K562 (cell line): ENCODE data around the gene PALLD. TPM values are rescaled to one million over a fixed set of nuclear protein-coding genes. Genes with fewer than 3 reads are reported as not detected.

ENCODE experiments used
- ATAC-seq: fragments of 200-7000 bp; cut with Tn5 transposase; 3 replicates; pipeline ENCODE4 v1.9.1; 2020; ENCODE audit warnings: moderate library complexity
- BruUV-seq: library from RNA; stranded (reverse); fragments of 400-500 nt; replicated peaks from 2 replicates; lab custom pipeline; 2021; lab: Mats Ljungman, UMichigan
- CTCF ChIA-PET: fragments of 300-600 bp; formaldehyde crosslinking; extraction: SDS; loops from one replicate; lab custom pipeline; 2021; ENCODE audit warnings: low intra/inter-chr PET ratio; lab: Yijun Ruan, JAX
- POLR2A ChIA-PET: fragments of 300-600, 350-650 bp; sonication (Branson Sonifier 250); formaldehyde crosslinking; extraction: SDS; loops from one replicate; lab custom pipeline; 2021; ENCODE audit warnings: antibody characterized with exemption, inconsistent platforms; lab: Yijun Ruan, JAX
- DNase-seq, 4 experiments: peaks; one replicate each; pipeline versions ENCODE4 v3.0.0 to v3.0.0-alpha.2; 2011 to 2018; ENCODE audit warnings: low spot score in 3 of 4, mixed read lengths in 3 of 4; ENCODE audit errors: extremely low read depth in 1 of 4
- FAIRE-seq: peaks from 2 replicates; lab custom pipeline; 2011; peaks lifted over from hg19 to GRCh38; lab: Jason Lieb, UNC
- H2AFZ ChIP-seq: 2 replicates; pipeline ENCODE4 v1.6.0; 2011; ENCODE audit warnings: low read depth, low read length, control low read depth, inconsistent platforms
- H3K27ac ChIP-seq: fragments of 200-600 bp; 3 replicates; pipeline ENCODE4 v1.8.0; 2011; ENCODE audit warnings: low read depth, mild to moderate bottlenecking, control low read depth, inconsistent platforms, low read length, moderate library complexity, mixed read lengths; ENCODE audit errors: extremely low read depth
- H3K27me3 ChIP-seq, 2 experiments: fragments of 300-600 bp in 1 of 2; 2 replicates in 1 of 2; 3 replicates in 1 of 2; pipeline versions ENCODE4 v1.6.0 to v1.8.0; 2011; ENCODE audit warnings: inconsistent platforms in 2 of 2, low read length in 2 of 2, mild to moderate bottlenecking in 1 of 2, mixed read lengths in 1 of 2, moderate library complexity in 1 of 2; ENCODE audit not compliant: control insufficient read depth in 2 of 2, insufficient read depth in 2 of 2
- H3K36me3 ChIP-seq: fragments of 300-600 bp; 3 replicates; pipeline ENCODE4 v1.8.0; 2011; ENCODE audit warnings: mild to moderate bottlenecking, low read length, inconsistent platforms; ENCODE audit not compliant: control insufficient read depth, insufficient read depth
- H3K4me1 ChIP-seq, 2 experiments: fragments of 200-600 bp in 1 of 2; replicated peaks in 1 of 2; 2 replicates in 1 of 2; 3 replicates in 1 of 2; pipeline versions ENCODE4 v1.5.1 to v1.8.0; 2011; ENCODE audit warnings: inconsistent platforms in 2 of 2, low read length in 2 of 2, mild to moderate bottlenecking in 1 of 2, mixed read lengths in 1 of 2, moderate library complexity in 1 of 2; ENCODE audit not compliant: control insufficient read depth in 2 of 2, insufficient read depth in 2 of 2
- H3K4me2 ChIP-seq: 2 replicates; pipeline ENCODE4 v1.6.1; 2011; ENCODE audit warnings: low read length, control low read depth, inconsistent platforms, mixed read lengths; ENCODE audit not compliant: insufficient read depth
- H3K4me3 ChIP-seq: fragments of 200-600 bp; sonication (generic), shearing (Covaris generic); 2 replicates; pipeline ENCODE4 v1.5.1; 2016; ENCODE audit warnings: control low read depth, inconsistent platforms
- H3K79me2 ChIP-seq: fragments of 200-600 bp; 3 replicates; pipeline ENCODE4 v1.8.0; 2011; ENCODE audit warnings: low read length, inconsistent platforms; ENCODE audit not compliant: control insufficient read depth, insufficient read depth
- H3K9ac ChIP-seq, 2 experiments: 2 replicates each; pipeline versions ENCODE4 v1.6.0 to v1.6.1; 2011; ENCODE audit warnings: low read depth in 2 of 2, low read length in 2 of 2, control low read depth in 1 of 2, inconsistent platforms in 1 of 2, mild to moderate bottlenecking in 1 of 2, mixed read lengths in 1 of 2; ENCODE audit not compliant: insufficient read depth in 1 of 2
- H3K9me1 ChIP-seq: one replicate; pipeline ENCODE4 v1.6.0; 2011; ENCODE audit warnings: inconsistent platforms, mild to moderate bottlenecking, low read length, moderate library complexity; ENCODE audit not compliant: control insufficient read depth, insufficient read depth
- H3K9me3 ChIP-seq: replicated peaks from 2 replicates; pipeline ENCODE4 v1.5.1; 2011; ENCODE audit warnings: low read depth, low read length, inconsistent platforms; ENCODE audit not compliant: control insufficient read depth, insufficient read depth
- H4K20me1 ChIP-seq: replicated peaks from 2 replicates; pipeline ENCODE4 v1.6.1; 2011; ENCODE audit warnings: low read length, inconsistent platforms, mixed read lengths; ENCODE audit not compliant: control insufficient read depth, insufficient read depth
- FOSL1 ChIP-seq: fragments of 200-800 bp; sonication (Bioruptor generic); conservative IDR thresholded peaks from 2 replicates; pipeline ENCODE4 v1.6.1; 2016; ENCODE audit warnings: missing genetic modification characterization, missing compliant biosample characterization
- KDM4B ChIP-seq, 2 experiments: fragments of 450-650 bp in 1 of 2; sonication (generic) in 1 of 2; IDR thresholded peaks; 2 replicates each; pipeline ENCODE4 v1.6.1; 2016 to 2017; ENCODE audit warnings: borderline replicate concordance in 2 of 2, antibody characterized with exemption in 1 of 2, low read depth in 1 of 2, mild to moderate bottlenecking in 1 of 2
- LEF1 ChIP-seq: fragments of 450-650 bp; IDR thresholded peaks from 2 replicates; pipeline ENCODE4 v1.6.1; 2016; ENCODE audit warnings: mild to moderate bottlenecking
- MEF2D ChIP-seq: conservative IDR thresholded peaks from 2 replicates; pipeline ENCODE4 v1.6.1; 2016; ENCODE audit warnings: low read depth, missing genetic modification characterization, missing compliant biosample characterization
- PHF8 ChIP-seq: fragments of 200-600 bp; sonication (generic); IDR thresholded peaks from 2 replicates; pipeline ENCODE4 v1.6.1; 2012; ENCODE audit warnings: mixed run types, mild to moderate bottlenecking, inconsistent platforms, low read length, moderate library complexity, borderline replicate concordance
- RNF2 ChIP-seq: sonication (generic); IDR thresholded peaks from 2 replicates; pipeline ENCODE4 v1.6.1; 2016
- TRIM28 ChIP-seq: fragments of 450-650 bp; IDR thresholded peaks from 2 replicates; pipeline ENCODE4 v1.6.1; 2017
- ZNF146 ChIP-seq: IDR thresholded peaks from one replicate; pipeline ENCODE4 v1.6.1; 2018; ENCODE audit warnings: missing compliant biosample characterization; ENCODE audit not compliant: unreplicated experiment
- ZNF444 ChIP-seq: fragments of 250-450 bp; sonication (Bioruptor Pico); IDR thresholded peaks from 2 replicates; pipeline ENCODE4 v1.4.0; 2020; ENCODE audit warnings: mild to moderate bottlenecking, moderate library complexity
- WGBS: fragments of 100-300 bp; shearing (Covaris generic); methylation state at CpG from one replicate; pipeline ENCODE4 v1.1.6; 2016; ENCODE audit warnings: low coverage, mixed read lengths; ENCODE audit not compliant: insufficient coverage; ENCODE audit errors: missing lambda C conversion rate; 5-methylcytosine and 5-hydroxymethylcytosine counted together
- in situ Hi-C: fragments of 300-500 bp; cut with MboI; formaldehyde crosslinking; loops from 4 replicates; pipeline ENCODE4 v1.15.0; 2018; ENCODE audit warnings: inconsistent platforms, mixed read lengths
- intact Hi-C: fragments of 100-400 bp; cut with micrococcal nuclease; formaldehyde crosslinking; loops from 2 replicates; pipeline ENCODE4 v1.14.2; 2022
- polyA plus RNA-seq, 8 experiments: library from polyadenylated mRNA; depleted of rRNA in 4 of 8; stranded (reverse) in 5 of 8; unstranded in 3 of 8; fragments of >200 nt; fragmentation: Nextera tagmentation in 2 of 8; fragmentation: Illumina TruSeq in 1 of 8; extraction: Ambion mirVana in 2 of 8; extraction: Trizol in 1 of 8; gene quantifications; 2 replicates each; pipeline versions ENCODE4 v1.2.1 to v1.2.3, GENCODE V29; 2011 to 2014; ENCODE audit warnings: inconsistent platforms in 1 of 8, missing spikeins in 1 of 8
- total RNA-seq, 7 experiments: library from RNA; depleted of rRNA in 6 of 7; stranded (reverse); fragments of >200 nt in 6 of 7; fragmentation: Illumina TruSeq in 2 of 7; extraction: Trizol in 2 of 7; gene quantifications; 2 replicates each; pipeline versions ENCODE4 v1.2.1 to v1.2.3, GENCODE V29; 2011 to 2021; ENCODE audit warnings: low replicate concordance in 1 of 7
- TF ChIP-seq, protein P1 (sequence below): sonication (generic); formaldehyde crosslinking; IDR thresholded peaks from 2 replicates; pipeline ENCODE4 v1.8.0; 2022; ENCODE audit warnings: missing genetic modification reagents, mild to moderate bottlenecking, moderate library complexity, borderline replicate concordance
- TF ChIP-seq, protein P2 (sequence below): sonication (generic); formaldehyde crosslinking; IDR thresholded peaks from 2 replicates; pipeline ENCODE4 v1.8.0; 2022; ENCODE audit warnings: mild to moderate bottlenecking, missing genetic modification reagents
- TF ChIP-seq, protein P3 (sequence below): fragments of 450-650 bp; IDR thresholded peaks from 2 replicates; pipeline ENCODE4 v1.6.1; 2016; ENCODE audit warnings: low read depth

The PALLD gene
- total and polyA plus RNA-seq, 9 of the 15 experiments (the other 6 are each of a cell fraction or from before 2014, with no cell fraction given): 0.01 to 0.35 (median 0.06) TPM; not detected in 3

DNA sequence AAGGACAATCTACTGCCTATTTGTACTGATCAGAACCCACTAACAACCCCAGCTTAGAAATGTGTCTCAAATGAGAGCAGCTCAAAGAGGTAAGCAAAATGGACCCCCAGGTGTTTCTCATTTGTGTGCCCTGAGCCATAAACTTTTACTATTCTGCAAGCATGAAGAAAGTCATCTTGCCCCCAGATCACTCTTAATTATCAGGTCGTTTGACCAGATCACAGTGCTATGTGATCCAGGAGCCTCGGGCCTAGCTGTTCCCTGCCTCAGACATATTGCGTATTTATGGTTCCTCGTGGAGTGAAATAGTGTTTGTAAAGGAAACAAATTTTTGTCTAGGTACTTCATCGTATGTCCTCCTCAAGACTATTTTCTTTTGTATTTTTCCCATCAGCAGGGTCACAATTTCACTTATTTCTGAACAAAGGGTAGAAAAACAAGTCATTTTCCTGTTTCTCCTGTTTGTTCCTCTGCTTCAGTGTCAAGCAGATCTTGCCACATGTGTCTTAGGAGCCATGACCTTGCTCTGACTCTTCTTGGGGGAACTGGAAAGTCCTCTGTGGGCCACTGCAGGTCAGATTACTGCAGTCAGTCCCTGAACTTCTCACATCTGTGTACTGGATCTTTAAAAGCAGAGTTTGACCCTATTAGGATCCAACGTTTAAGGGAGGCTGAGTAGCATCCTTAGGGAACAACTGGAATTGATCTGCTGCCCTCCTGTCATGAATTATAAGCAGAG is 194.9 kb downstream of the PALLD start:
- Histone ChIP-seq H3K4me1 (no peaks in the 10 kb centered on the region), H3K4me3 (no peak overlapping the region), H3K79me2 (no peaks in the 10 kb centered on the region), H3K27ac (no peak overlapping the region), H3K9me1 (no peaks in the 10 kb centered on the region), H3K27me3 (no peaks in the 10 kb centered on the region; a peak in 1 of 5 replicates), H3K36me3 (no peaks in the 10 kb centered on the region), H4K20me1 (no peaks in the 10 kb centered on the region), H3K9ac (no peak overlapping the region), H3K9me3 (no peaks in the 10 kb centered on the region), H2AFZ (no peak overlapping the region), H3K4me2 (no peak overlapping the region)
- DNase-seq (no peak), ATAC-seq (no peak), FAIRE-seq (no peak)
- CTCF ChIA-PET: no interaction called here
- BruUV-seq: no TSS peak
- in situ Hi-C loops (no loop called here), intact Hi-C loops (no loop called here)
- WGBS: 0% methylated on average over 6 of the region's 6 CpGs
- POLR2A ChIA-PET: no interaction called here
- TF ChIP-seq FOSL1: no peak
- no peak for TF ChIP-seq ZNF444 (CRISPR knock-in tag)
- TF ChIP-seq TRIM28: no peak
- no peak for TF ChIP-seq ZNF146 (CRISPR knock-in tag)
- TF ChIP-seq, protein P1, sequence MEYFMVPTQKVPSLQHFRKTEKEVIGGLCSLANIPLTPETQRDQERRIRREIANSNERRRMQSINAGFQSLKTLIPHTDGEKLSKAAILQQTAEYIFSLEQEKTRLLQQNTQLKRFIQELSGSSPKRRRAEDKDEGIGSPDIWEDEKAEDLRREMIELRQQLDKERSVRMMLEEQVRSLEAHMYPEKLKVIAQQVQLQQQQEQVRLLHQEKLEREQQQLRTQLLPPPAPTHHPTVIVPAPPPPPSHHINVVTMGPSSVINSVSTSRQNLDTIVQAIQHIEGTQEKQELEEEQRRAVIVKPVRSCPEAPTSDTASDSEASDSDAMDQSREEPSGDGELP (CRISPR knock-in tag): no peak
- TF ChIP-seq, protein P2, sequence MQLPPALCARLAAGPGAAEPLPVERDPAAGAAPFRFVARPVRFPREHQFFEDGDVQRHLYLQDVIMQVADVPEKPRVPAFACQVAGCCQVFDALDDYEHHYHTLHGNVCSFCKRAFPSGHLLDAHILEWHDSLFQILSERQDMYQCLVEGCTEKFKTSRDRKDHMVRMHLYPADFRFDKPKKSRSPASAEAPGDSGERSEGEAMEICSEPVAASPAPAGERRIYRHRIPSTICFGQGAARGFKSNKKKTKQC (CRISPR knock-in tag): no peak
- TF ChIP-seq PHF8: no peak
- TF ChIP-seq MEF2D (tag): no peak
- TF ChIP-seq LEF1: no peak
- no peak for TF ChIP-seq KDM4B (IDR thresholded peaks at IDR 0.05; ENCODE audit: borderline replicate concordance in 2 of 2, low read depth in 1 of 2)
- TF ChIP-seq, protein P3, sequence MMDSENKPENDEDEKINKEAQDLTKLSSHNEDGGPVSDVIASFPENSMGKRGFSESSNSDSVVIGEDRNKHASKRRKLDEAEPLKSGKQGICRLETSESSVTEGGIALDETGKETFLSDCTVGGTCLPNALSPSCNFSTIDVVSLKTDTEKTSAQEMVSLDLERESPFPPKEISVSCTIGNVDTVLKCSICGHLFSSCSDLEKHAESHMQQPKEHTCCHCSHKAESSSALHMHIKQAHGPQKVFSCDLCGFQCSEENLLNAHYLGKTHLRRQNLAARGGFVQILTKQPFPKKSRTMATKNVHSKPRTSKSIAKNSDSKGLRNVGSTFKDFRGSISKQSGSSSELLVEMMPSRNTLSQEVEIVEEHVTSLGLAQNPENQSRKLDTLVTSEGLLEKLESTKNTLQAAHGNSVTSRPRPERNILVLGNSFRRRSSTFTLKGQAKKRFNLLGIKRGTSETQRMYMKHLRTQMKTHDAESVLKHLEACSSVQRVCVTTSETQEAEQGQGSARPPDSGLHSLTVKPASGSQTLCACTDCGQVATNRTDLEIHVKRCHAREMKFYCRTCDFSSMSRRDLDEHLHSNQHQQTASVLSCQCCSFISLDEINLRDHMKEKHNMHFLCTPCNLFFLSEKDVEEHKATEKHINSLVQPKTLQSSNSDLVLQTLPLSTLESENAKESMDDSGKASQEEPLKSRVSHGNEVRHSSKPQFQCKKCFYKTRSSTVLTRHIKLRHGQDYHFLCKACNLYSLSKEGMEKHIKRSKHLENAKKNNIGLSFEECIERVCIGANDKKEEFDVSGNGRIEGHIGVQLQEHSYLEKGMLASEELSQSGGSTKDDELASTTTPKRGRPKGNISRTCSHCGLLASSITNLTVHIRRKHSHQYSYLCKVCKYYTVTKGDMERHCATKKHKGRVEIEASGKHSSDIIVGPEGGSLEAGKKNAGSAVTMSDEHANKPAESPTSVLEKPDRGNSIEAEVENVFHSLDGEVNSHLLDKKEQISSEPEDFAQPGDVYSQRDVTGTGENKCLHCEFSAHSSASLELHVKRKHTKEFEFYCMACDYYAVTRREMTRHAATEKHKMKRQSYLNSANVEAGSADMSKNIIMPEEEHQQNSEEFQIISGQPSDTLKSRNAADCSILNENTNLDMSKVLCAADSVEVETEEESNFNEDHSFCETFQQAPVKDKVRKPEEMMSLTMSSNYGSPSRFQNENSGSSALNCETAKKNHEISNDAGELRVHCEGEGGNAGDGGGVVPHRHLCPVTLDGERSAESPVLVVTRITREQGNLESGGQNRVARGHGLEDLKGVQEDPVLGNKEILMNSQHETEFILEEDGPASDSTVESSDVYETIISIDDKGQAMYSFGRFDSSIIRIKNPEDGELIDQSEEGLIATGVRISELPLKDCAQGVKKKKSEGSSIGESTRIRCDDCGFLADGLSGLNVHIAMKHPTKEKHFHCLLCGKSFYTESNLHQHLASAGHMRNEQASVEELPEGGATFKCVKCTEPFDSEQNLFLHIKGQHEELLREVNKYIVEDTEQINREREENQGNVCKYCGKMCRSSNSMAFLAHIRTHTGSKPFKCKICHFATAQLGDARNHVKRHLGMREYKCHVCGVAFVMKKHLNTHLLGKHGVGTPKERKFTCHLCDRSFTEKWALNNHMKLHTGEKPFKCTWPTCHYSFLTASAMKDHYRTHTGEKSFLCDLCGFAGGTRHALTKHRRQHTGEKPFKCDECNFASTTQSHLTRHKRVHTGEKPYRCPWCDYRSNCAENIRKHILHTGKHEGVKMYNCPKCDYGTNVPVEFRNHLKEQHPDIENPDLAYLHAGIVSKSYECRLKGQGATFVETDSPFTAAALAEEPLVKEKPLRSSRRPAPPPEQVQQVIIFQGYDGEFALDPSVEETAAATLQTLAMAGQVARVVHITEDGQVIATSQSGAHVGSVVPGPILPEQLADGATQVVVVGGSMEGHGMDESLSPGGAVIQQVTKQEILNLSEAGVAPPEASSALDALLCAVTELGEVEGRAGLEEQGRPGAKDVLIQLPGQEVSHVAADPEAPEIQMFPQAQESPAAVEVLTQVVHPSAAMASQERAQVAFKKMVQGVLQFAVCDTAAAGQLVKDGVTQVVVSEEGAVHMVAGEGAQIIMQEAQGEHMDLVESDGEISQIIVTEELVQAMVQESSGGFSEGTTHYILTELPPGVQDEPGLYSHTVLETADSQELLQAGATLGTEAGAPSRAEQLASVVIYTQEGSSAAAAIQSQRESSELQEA: no peak
- no peak for TF ChIP-seq RNF2
